ENCODE results near the gene CYP2D6.

Gene CYP2D6

DNA sequence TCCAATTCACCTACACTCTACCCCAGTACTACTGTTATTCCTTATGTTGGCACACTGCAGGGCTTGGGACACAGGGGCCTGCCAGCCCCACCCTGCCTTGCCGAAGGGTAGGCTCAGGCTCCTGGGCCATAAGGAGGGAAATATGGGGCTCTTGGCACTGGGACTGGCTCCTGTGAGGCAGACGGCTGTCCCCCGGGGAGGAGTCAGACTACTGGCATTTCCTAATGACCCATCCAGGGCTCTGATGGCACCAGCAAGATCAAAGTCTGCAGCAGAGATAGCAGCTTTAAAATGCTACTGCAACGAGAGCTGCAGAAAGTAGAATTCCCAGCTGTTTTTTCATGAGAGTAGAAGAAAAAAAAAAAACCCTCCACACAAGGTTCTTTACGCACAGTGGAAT is 42.2 kb upstream of the CYP2D6 start:
- no peak for DNase-seq (ENCODE audit: low read depth)
- TF ChIP-seq, protein P1, sequence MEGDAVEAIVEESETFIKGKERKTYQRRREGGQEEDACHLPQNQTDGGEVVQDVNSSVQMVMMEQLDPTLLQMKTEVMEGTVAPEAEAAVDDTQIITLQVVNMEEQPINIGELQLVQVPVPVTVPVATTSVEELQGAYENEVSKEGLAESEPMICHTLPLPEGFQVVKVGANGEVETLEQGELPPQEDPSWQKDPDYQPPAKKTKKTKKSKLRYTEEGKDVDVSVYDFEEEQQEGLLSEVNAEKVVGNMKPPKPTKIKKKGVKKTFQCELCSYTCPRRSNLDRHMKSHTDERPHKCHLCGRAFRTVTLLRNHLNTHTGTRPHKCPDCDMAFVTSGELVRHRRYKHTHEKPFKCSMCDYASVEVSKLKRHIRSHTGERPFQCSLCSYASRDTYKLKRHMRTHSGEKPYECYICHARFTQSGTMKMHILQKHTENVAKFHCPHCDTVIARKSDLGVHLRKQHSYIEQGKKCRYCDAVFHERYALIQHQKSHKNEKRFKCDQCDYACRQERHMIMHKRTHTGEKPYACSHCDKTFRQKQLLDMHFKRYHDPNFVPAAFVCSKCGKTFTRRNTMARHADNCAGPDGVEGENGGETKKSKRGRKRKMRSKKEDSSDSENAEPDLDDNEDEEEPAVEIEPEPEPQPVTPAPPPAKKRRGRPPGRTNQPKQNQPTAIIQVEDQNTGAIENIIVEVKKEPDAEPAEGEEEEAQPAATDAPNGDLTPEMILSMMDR (IDR thresholded peaks at IDR 0.05; ENCODE audit: insufficient read depth, low read depth, low read length, missing control alignments), result no peak
- no peak overlapping the region for H3K4me3 ChIP-seq (ENCODE audit: low read depth, low read length)

DNA sequence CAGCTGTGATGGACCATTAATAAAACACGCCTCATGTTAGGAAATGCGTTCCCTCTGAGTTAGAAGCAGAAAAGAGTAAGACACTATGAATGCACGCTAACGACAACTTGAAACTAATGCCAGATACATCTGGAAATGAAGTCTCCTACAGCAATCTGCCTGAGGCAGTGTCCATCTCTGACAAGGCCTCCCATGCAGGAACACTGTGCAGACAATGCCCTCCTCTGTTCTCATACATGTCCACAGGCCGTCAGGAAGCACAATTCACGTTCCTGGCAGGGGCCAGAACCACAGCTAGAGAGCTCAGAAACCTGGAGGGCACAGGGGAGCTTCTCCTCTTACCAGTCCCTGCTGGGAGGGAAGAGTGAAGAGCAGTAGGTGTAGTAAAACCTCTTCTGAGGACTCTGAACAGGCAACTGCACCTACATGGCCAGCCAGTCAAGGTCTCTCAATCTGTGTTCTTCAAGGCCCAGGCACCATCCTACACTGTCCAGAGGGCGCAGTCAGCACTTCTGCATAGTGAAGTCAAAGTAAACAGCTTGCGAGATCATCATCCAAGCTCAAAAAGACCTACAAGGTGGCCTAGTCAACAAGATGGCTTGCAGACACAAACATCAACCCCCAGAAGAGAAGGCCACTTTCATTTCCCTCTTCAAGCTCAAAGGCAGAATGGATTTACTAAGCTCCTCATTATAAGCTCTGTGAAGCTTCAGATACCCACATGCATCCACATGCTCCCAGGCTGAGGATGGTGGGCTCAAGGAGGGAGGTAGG is 41.5 kb upstream of the CYP2D6 start:
- no peak overlapping the region for H3K4me3 ChIP-seq (ENCODE audit: low read depth, low read length)
- TF ChIP-seq, protein P1 (IDR thresholded peaks at IDR 0.05; ENCODE audit: insufficient read depth, low read depth, low read length, missing control alignments), result no peak
- DNase-seq (ENCODE audit: low read depth), result peak; percentile 29

GRCh38 chr22:42171417-42171816 is 40.8 kb upstream of the CYP2D6 start:
- H3K4me3 ChIP-seq (ENCODE audit: low read depth, low read length), result no peak overlapping the region
- DNase-seq (ENCODE audit: low read depth), result no peak
- TF ChIP-seq, protein P1 (IDR thresholded peaks at IDR 0.05; ENCODE audit: insufficient read depth, low read depth, low read length, missing control alignments), result no peak

- no peak overlapping the region for H3K4me3 ChIP-seq (ENCODE audit: low read depth, low read length)
- TF ChIP-seq, protein P1 (IDR thresholded peaks at IDR 0.05; ENCODE audit: insufficient read depth, low read depth, low read length, missing control alignments), result no peak
- DNase-seq (ENCODE audit: low read depth), result no peak
Observed at GRCh38 chr22:42170946-42171345, 40.3 kb upstream of the CYP2D6 start.

GRCh38 chr22:42169055-42169469 is 38.5 kb upstream of the CYP2D6 start:
- H3K4me3 ChIP-seq (ENCODE audit: low read depth, low read length), result no peak overlapping the region
- DNase-seq (ENCODE audit: low read depth), result peak; percentile 88
- TF ChIP-seq, protein P1 (IDR thresholded peaks at IDR 0.05; ENCODE audit: insufficient read depth, low read depth, low read length, missing control alignments), result peak; percentile 91

DNA sequence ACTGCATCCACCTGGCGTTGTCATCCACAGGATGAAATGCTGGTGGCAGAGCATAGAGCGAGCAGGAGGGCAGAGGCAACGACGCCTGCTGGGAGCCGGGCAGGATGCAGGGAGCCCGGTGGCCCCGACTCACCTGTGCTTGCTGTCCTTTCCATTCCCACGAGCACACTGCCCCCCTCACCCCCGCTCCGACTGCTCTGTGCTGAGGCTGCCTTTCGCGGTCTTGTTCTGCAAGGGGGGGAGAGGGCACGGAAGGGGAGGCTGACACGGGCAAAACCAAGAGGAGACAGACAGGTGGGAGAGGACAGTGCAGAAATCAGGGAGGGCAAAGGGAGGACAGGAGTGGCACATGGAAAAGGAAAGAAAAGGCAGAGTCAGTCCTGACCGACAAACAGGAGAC is 37.9 kb upstream of the CYP2D6 start:
- DNase-seq (ENCODE audit: low read depth), result no peak
- TF ChIP-seq, protein P1 (IDR thresholded peaks at IDR 0.05; ENCODE audit: insufficient read depth, low read depth, low read length, missing control alignments), result no peak
- no peak overlapping the region for H3K4me3 ChIP-seq (ENCODE audit: low read depth, low read length)

DNA sequence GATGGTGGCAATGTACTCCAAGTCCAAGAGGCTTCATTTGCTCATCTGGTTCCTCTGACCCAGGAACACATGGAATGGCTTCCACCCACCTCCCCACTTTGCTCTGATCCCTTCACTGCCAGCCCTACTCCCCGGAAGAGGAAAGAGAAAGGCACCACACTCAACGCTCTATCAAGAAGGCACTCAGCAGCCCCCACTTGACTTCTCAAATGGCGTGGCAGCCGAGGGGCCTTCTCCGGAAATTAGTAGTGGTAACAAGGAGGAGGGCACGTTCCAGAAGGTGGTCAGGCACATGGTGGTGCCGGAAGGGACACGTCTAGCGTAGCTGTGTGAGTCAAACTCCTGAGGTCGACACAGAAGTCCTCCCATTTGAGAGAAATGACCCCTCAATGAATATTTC is 36.5 kb upstream of the CYP2D6 start:
- H3K4me3 ChIP-seq (ENCODE audit: low read depth, low read length), result no peak overlapping the region
- TF ChIP-seq, protein P1 (IDR thresholded peaks at IDR 0.05; ENCODE audit: insufficient read depth, low read depth, low read length, missing control alignments), result no peak
- DNase-seq (ENCODE audit: low read depth), result no peak
